B cell (primary cell): ENCODE results near the gene MYL5.

Source experiments
- CTCF ChIP-seq: fragments of 200-600 bp; IDR thresholded peaks from one replicate; pipeline ENCODE4 v1.8.0; 2022; ENCODE audit warnings: antibody characterized with exemption, mild to moderate bottlenecking
- EZH2 ChIP-seq: IDR thresholded peaks from 2 replicates; pipeline ENCODE4 v1.6.1; 2012; ENCODE audit warnings: borderline replicate concordance, low read depth, mild to moderate bottlenecking, moderate library complexity, low read length; ENCODE audit not compliant: insufficient read depth, poor library complexity, severe bottlenecking

- TF ChIP-seq CTCF (no peak), EZH2 (no peak)
Measured at GRCh38 chr4:710916-711315, 36.6 kb downstream of the MYL5 start.
